Breast epithelium (tissue), 3 donors: ENCODE results near the gene MED29.

ENCODE experiments used
- CTCF ChIP-seq, 3 donors: fragments of 450-650 bp; IDR thresholded peaks; one replicate each; pipeline ENCODE4 v1.5.1; 2016 to 2017; ENCODE audit warnings: antibody characterized with exemption in 3 of 3, mild to moderate bottlenecking in 3 of 3, moderate library complexity in 3 of 3
- POLR2A ChIP-seq: fragments of 450-650 bp; IDR thresholded peaks from one replicate; pipeline ENCODE4 v1.6.1; 2016; ENCODE audit warnings: antibody characterized with exemption, mild to moderate bottlenecking, moderate library complexity
- POLR2AphosphoS5 ChIP-seq, 3 donors: sonication (generic); formaldehyde crosslinking; IDR thresholded peaks; one replicate each; pipeline ENCODE4 v1.6.1; 2017; ENCODE audit warnings: antibody characterized with exemption in 3 of 3

GRCh38 chr19:39345956-39346355 lies 45.2 kb upstream of the MED29 start:
- TF ChIP-seq CTCF (IDR thresholded peaks at IDR 0.05) (no peak), POLR2A (no peak), POLR2AphosphoS5 (IDR thresholded peaks at IDR 0.05) (no peak)
